Neural progenitor cell (in vitro differentiated cells): ENCODE results near the gene RTP5. TPM values are rescaled to one million over a fixed set of nuclear protein-coding genes. Genes with fewer than 3 reads are reported as not detected.
"Not testable (repeated sequence)": the region's sequence is repeated elsewhere in the genome, so short reads cannot be mapped to it uniquely, and the experiment has no call there.

Source experiments
- DNase-seq: peaks from one replicate; pipeline ENCODE4 v3.0.0-alpha.2; 2016; ENCODE audit warnings: low spot score
- H2AFZ ChIP-seq: fragments of 200-600 bp; sonication (generic); replicated peaks from 2 replicates; pipeline ENCODE4 v1.6.1; 2016; ENCODE audit warnings: antibody characterized with exemption
- H3F3A ChIP-seq: fragments of 200-600 bp; sonication (generic); 2 replicates; pipeline ENCODE4 v1.6.1; 2016; ENCODE audit warnings: antibody characterized with exemption, low read depth
- H3K27ac ChIP-seq: fragments of 200-600 bp; sonication (generic); 2 replicates; pipeline ENCODE4 v1.5.1; 2016; ENCODE audit warnings: mild to moderate bottlenecking
- H3K27me3 ChIP-seq: fragments of 200-600 bp; sonication (generic); 2 replicates; pipeline ENCODE4 v1.6.1; 2016; ENCODE audit warnings: mild to moderate bottlenecking, moderate library complexity
- H3K36me3 ChIP-seq: fragments of 200-600 bp; sonication (generic); 2 replicates; pipeline ENCODE4 v1.5.1; 2016
- H3K4me1 ChIP-seq: fragments of 200-600 bp; sonication (generic); 2 replicates; pipeline ENCODE4 v1.6.1; 2016; ENCODE audit warnings: mixed run types
- H3K4me2 ChIP-seq: fragments of 200-600 bp; sonication (generic); 2 replicates; pipeline ENCODE4 v1.6.1; 2016
- H3K4me3 ChIP-seq: fragments of 200-600 bp; sonication (generic); 2 replicates; pipeline ENCODE4 v1.5.1; 2016
- H3K79me2 ChIP-seq: fragments of 200-600 bp; sonication (generic); 2 replicates; pipeline ENCODE4 v1.6.1; 2016; ENCODE audit warnings: low read depth
- H3K9ac ChIP-seq: fragments of 200-600 bp; sonication (generic); 2 replicates; pipeline ENCODE4 v1.6.1; 2016
- H3K9me3 ChIP-seq: fragments of 200-600 bp; sonication (generic); 2 replicates; pipeline ENCODE4 v1.5.1; 2016; ENCODE audit warnings: low read depth
- H4K20me1 ChIP-seq: fragments of 200-600 bp; sonication (generic); 2 replicates; pipeline ENCODE4 v1.6.1; 2016; ENCODE audit warnings: low read depth
- H3K27ac Mint-ChIP-seq: 3 replicates; pipeline ENCODE4 v1.8.0; 2021; ENCODE audit warnings: mixed read lengths
- H3K27me3 Mint-ChIP-seq: 2 replicates; pipeline ENCODE4 v1.8.0; 2022; ENCODE audit warnings: low read depth, mild to moderate bottlenecking, inconsistent platforms, moderate library complexity, mixed read lengths; ENCODE audit not compliant: insufficient read depth
- H3K36me3 Mint-ChIP-seq: 3 replicates; pipeline ENCODE4 v1.8.0; 2021; ENCODE audit warnings: mixed read lengths
- H3K4me1 Mint-ChIP-seq: 3 replicates; pipeline ENCODE4 v1.8.0; 2021; ENCODE audit warnings: mixed read lengths
- H3K4me3 Mint-ChIP-seq: 3 replicates; pipeline ENCODE4 v1.8.0; 2021; ENCODE audit warnings: mild to moderate bottlenecking, moderate library complexity, mixed read lengths
- H3K9me3 Mint-ChIP-seq: 3 replicates; pipeline ENCODE4 v1.8.0; 2020; ENCODE audit warnings: mixed read lengths
- EZH2 ChIP-seq: fragments of 200-600 bp; sonication (generic); IDR thresholded peaks from 2 replicates; pipeline ENCODE4 v1.6.1; 2017; ENCODE audit warnings: antibody characterized with exemption, mild to moderate bottlenecking, moderate library complexity
- EZH2phosphoT487 ChIP-seq: fragments of 200-600 bp; sonication (generic); IDR thresholded peaks from 2 replicates; pipeline ENCODE4 v1.6.1; 2017; ENCODE audit warnings: antibody characterized with exemption
- total RNA-seq: library from RNA; depleted of rRNA; stranded (reverse); fragments of >200 nt; gene quantifications from 2 replicates; pipeline ENCODE4 v1.2.3, GENCODE V29; 2015; ENCODE audit warnings: low replicate concordance
- TF ChIP-seq, protein P1 (sequence below): fragments of 200-600 bp; sonication (generic); IDR thresholded peaks from 2 replicates; pipeline ENCODE4 v1.5.1; 2017; ENCODE audit warnings: antibody characterized with exemption, mild to moderate bottlenecking

RTP5 gene
- total RNA-seq, 1 donor from 2014 or later = not detected

DNA sequence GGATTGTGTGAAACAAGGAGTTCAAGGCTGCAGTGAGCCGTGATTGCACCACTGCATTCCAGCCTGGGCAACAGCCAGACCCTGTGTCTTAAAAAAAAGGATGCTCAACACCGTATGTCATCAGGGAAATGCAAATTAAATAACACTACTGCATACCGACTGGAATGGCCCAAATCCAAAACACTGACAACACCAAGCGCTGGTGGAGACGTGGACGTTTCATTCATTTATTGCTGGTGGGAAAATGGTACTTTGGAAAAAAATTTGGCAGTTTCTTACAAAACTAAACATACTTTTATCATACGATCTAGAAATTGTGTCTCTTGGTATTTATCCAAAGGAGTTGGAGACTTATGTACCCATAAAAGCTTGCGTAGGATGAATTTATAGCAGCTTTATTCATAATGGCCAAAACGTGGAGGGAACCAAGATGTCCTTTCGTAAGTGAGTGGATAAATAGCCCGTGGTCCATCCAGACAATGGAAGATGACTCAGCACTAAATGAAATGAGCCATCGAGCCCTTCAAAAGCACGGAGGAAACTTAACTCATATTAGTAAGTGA lies 36.3 kb upstream of the RTP5 start:
- no peak overlapping the region for H2AFZ ChIP-seq
- H3K9ac ChIP-seq = no peak overlapping the region
- Mint-ChIP-seq H3K27me3 (peaks cover 2% of the 10 kb centered on the region), H3K9me3 (peaks cover 7% of the 10 kb centered on the region), H3K4me3 (no peak overlapping the region), H3K27ac (no peak overlapping the region), H3K4me1 (peaks cover 4% of the 10 kb centered on the region), H3K36me3 (peaks cover 2% of the 10 kb centered on the region)
- no peaks in the 10 kb centered on the region for H4K20me1 ChIP-seq
- H3K27me3 ChIP-seq = no peaks in the 10 kb centered on the region
- TF ChIP-seq, protein P1, sequence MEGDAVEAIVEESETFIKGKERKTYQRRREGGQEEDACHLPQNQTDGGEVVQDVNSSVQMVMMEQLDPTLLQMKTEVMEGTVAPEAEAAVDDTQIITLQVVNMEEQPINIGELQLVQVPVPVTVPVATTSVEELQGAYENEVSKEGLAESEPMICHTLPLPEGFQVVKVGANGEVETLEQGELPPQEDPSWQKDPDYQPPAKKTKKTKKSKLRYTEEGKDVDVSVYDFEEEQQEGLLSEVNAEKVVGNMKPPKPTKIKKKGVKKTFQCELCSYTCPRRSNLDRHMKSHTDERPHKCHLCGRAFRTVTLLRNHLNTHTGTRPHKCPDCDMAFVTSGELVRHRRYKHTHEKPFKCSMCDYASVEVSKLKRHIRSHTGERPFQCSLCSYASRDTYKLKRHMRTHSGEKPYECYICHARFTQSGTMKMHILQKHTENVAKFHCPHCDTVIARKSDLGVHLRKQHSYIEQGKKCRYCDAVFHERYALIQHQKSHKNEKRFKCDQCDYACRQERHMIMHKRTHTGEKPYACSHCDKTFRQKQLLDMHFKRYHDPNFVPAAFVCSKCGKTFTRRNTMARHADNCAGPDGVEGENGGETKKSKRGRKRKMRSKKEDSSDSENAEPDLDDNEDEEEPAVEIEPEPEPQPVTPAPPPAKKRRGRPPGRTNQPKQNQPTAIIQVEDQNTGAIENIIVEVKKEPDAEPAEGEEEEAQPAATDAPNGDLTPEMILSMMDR = no peak
- no peak for TF ChIP-seq EZH2
- TF ChIP-seq EZH2phosphoT487 = no peak
- no peaks in the 10 kb centered on the region for H3K9me3 ChIP-seq
- H3K4me3 ChIP-seq = no peak overlapping the region
- no peak overlapping the region for H3K4me2 ChIP-seq
- H3K36me3 ChIP-seq = no peaks in the 10 kb centered on the region
- H3K4me1 ChIP-seq = no peaks in the 10 kb centered on the region
- H3K27ac ChIP-seq = no peak overlapping the region
- DNase-seq = no peak
- no peaks in the 10 kb centered on the region for H3K79me2 ChIP-seq
- H3F3A ChIP-seq = no peaks in the 10 kb centered on the region

DNA sequence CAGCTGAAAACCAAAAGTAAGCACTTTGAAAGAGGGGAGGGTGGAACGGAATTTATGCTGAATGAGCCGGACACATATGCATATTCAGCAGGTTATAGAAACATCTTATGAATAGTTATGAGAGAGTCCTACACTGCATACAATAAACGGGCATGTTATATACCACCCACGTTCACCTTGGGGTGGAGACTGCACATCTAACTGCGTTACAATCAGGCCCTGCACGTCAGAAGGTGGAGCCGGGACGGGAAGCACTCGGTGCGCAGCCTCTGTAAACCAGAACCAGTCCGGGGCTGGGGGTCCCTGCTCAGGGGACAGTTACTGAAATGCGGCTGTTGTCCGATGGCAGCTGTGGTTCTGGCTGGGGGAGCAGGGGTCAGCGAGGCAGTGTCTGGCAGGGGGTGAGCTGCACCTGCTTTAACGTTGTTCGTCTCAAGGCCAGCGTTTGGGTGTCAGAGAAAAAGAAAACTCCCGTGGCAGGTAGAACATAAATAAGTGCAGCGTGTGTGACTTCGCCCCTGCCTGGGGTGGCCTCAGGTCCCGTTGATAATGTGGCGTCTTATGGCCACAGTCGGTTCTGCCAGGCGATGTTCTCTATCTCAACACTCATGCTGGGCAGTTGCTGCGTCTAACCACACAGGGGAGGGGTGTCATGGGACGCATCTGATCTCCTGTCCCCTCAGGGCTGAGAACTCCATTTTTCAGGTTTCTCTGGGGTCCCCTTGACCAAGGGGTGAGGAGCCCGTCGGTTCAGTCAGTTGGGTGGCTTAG lies 35.6 kb upstream of the RTP5 start:
- not testable (repeated sequence) for H3K36me3 ChIP-seq, H3F3A ChIP-seq, H3K9ac ChIP-seq, H3K36me3 Mint-ChIP-seq, H3K4me1 ChIP-seq, H3K27ac Mint-ChIP-seq, H3K27ac ChIP-seq, H4K20me1 ChIP-seq, H3K9me3 ChIP-seq, H3K4me3 ChIP-seq, H3K79me2 ChIP-seq, H3K27me3 Mint-ChIP-seq, H2AFZ ChIP-seq, DNase-seq, H3K27me3 ChIP-seq, H3K9me3 Mint-ChIP-seq, H3K4me3 Mint-ChIP-seq, H3K4me2 ChIP-seq, H3K4me1 Mint-ChIP-seq

DNA sequence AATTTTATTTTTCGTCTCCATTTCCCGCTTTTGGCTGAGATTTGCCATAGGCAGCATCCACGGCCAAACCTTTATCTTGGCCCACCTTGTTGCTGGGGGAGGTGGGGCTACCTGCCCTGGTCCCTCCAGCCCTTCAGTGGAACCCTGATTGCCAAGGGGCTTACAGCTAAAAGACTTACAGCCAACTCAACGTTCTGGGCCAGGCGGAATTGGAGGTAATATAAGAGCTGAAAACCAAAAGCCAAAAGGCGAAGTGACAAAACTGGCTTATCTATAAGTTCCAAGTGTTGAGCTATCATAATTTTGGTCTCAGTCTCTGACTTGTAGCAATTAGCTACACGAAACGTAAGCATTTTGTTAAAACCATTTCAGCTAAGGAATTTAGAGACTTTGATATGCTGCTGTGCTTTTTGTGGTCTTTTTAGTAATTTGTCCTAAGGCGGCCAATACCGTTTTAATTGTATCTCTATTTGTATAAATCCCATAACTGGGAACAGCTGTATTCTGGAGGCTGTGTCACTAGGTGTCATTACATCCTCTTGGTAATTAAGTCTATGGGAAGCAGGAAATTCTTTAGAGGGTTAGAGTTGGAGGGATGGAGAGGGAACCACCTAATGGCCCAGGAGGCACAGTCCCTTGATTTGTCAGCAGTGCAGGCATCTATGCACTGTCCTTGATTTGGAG lies 34.9 kb upstream of the RTP5 start:
- no peak for DNase-seq
- H3K27ac ChIP-seq = no peak overlapping the region
- no peak overlapping the region for H3K4me2 ChIP-seq
- H4K20me1 ChIP-seq = no peaks in the 10 kb centered on the region
- Mint-ChIP-seq H3K9me3 (peaks cover 4% of the 10 kb centered on the region), H3K4me1 (peaks cover 4% of the 10 kb centered on the region), H3K27me3 (peaks cover 2% of the 10 kb centered on the region), H3K4me3 (no peak overlapping the region), H3K27ac (no peak overlapping the region), H3K36me3 (peaks cover 2% of the 10 kb centered on the region)
- H3K4me3 ChIP-seq = no peak overlapping the region
- H3K36me3 ChIP-seq = no peaks in the 10 kb centered on the region
- TF ChIP-seq EZH2 (no peak), EZH2phosphoT487 (no peak)
- TF ChIP-seq, protein P1 = no peak
- no peaks in the 10 kb centered on the region for H3K79me2 ChIP-seq
- no peaks in the 10 kb centered on the region for H3K9me3 ChIP-seq
- no peaks in the 10 kb centered on the region for H3F3A ChIP-seq
- H3K4me1 ChIP-seq = no peaks in the 10 kb centered on the region
- no peak overlapping the region for H2AFZ ChIP-seq
- H3K9ac ChIP-seq = no peak overlapping the region
- H3K27me3 ChIP-seq = no peaks in the 10 kb centered on the region

DNA sequence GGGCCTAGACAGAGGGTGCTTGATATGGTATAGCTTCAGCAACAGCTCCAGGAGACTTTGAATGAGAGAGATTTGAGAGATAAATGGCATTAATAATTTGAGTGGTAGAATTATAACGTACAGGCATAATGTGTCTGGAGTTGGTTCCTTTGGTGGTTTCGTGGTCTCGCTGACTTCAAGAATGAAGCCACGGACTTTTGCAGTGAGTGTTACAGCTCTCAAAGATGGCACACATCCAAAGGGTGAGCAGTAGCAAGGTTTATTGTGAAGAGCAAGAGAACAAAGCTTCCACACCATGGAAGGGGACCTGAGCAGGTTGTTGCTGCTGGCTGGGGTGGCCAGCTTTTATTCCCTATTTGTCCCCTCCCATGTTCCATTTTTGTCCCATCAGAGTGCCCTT lies 33.9 kb upstream of the RTP5 start:
- no peak overlapping the region for H3K27ac Mint-ChIP-seq

More for the DNA sequence above, 33.9 kb upstream of the RTP5 start:
- Histone ChIP-seq H3K4me2 (no peak overlapping the region), H3K79me2 (no peaks in the 10 kb centered on the region), H3K27me3 (no peaks in the 10 kb centered on the region), H3K27ac (no peak overlapping the region), H3F3A (no peaks in the 10 kb centered on the region), H3K36me3 (no peaks in the 10 kb centered on the region), H2AFZ (no peak overlapping the region), H3K9ac (no peak overlapping the region), H3K4me3 (no peak overlapping the region), H4K20me1 (no peaks in the 10 kb centered on the region), H3K9me3 (no peaks in the 10 kb centered on the region), H3K4me1 (no peaks in the 10 kb centered on the region)
- no peak for DNase-seq
- TF ChIP-seq, protein P1 = no peak
- no peak for TF ChIP-seq EZH2phosphoT487
- no peak for TF ChIP-seq EZH2
- no peak overlapping the region for H3K4me3 Mint-ChIP-seq
- H3K4me1 Mint-ChIP-seq = peaks cover 4% of the 10 kb centered on the region
- peaks cover 4% of the 10 kb centered on the region for H3K9me3 Mint-ChIP-seq
- peaks cover 2% of the 10 kb centered on the region for H3K36me3 Mint-ChIP-seq
- peaks cover 2% of the 10 kb centered on the region for H3K27me3 Mint-ChIP-seq
